ENCODE data around the gene SHISA8. TPM values are rescaled to one million over a fixed set of nuclear protein-coding genes. Genes with fewer than 3 reads are reported as not detected.
"Not testable (repeated sequence)": the region's sequence is repeated elsewhere in the genome, so short reads cannot be mapped to it uniquely, and the experiment has no call there.

Gene SHISA8
- total RNA-seq, 2 experiments from 2014 or later, result 0.56 to 0.68 TPM

GRCh38 chr22:41875531-41876270 lies 39.2 kb downstream of the SHISA8 start:
- Mint-ChIP-seq H3K9me3 (no peaks in the 10 kb centered on the region), H3K4me3 (no peak overlapping the region), H3K27ac (no peak overlapping the region), H3K27me3 (no peaks in the 10 kb centered on the region), H3K36me3 (peaks cover 55% of the 10 kb centered on the region), H3K4me1 (peaks cover 46% of the 10 kb centered on the region)
- DNase-seq, result no peak

- no peak overlapping the region for H3K4me3 Mint-ChIP-seq
- peaks cover 59% of the 10 kb centered on the region for H3K36me3 Mint-ChIP-seq
- no peaks in the 10 kb centered on the region for H3K27me3 Mint-ChIP-seq
- H3K27ac Mint-ChIP-seq, result peak overlapping the region; percentile 88
- DNase-seq, result no peak
- H3K9me3 Mint-ChIP-seq, result no peaks in the 10 kb centered on the region
- peaks cover 46% of the 10 kb centered on the region for H3K4me1 Mint-ChIP-seq
These were observed 40.8 kb downstream of the SHISA8 start for GRCh38 chr22:41874090-41874489.

GRCh38 chr22:41873391-41873790 lies 41.5 kb downstream of the SHISA8 start:
- peaks cover 61% of the 10 kb centered on the region for H3K36me3 Mint-ChIP-seq
- no peaks in the 10 kb centered on the region for H3K27me3 Mint-ChIP-seq
- no peaks in the 10 kb centered on the region for H3K9me3 Mint-ChIP-seq
- DNase-seq, result peak; percentile 34
- H3K27ac Mint-ChIP-seq, result peak overlapping the region; percentile 88
- H3K4me1 Mint-ChIP-seq, result peaks cover 46% of the 10 kb centered on the region
- peak overlapping the region; percentile 40 for H3K4me3 Mint-ChIP-seq

GRCh38 chr22:41870786-41871185 lies 44.1 kb downstream of the SHISA8 start:
- Mint-ChIP-seq H3K4me3 (no peak overlapping the region), H3K27me3 (no peaks in the 10 kb centered on the region), H3K36me3 (peaks cover 62% of the 10 kb centered on the region), H3K9me3 (no peaks in the 10 kb centered on the region), H3K27ac (no peak overlapping the region), H3K4me1 (peaks cover 29% of the 10 kb centered on the region)
- DNase-seq, result no peak

- not testable (repeated sequence) for DNase-seq, H3K9me3 Mint-ChIP-seq, H3K27ac Mint-ChIP-seq, H3K4me3 Mint-ChIP-seq, H3K27me3 Mint-ChIP-seq
- H3K36me3 Mint-ChIP-seq, result peaks cover 59% of the 10 kb centered on the region
- H3K4me1 Mint-ChIP-seq, result peaks cover 33% of the 10 kb centered on the region
These were observed 44.8 kb downstream of the SHISA8 start for GRCh38 chr22:41870081-41870480.

GRCh38 chr22:41868556-41868955 lies 46.3 kb downstream of the SHISA8 start:
- Mint-ChIP-seq H3K27me3 (no peaks in the 10 kb centered on the region), H3K36me3 (peaks cover 53% of the 10 kb centered on the region), H3K4me1 (peaks cover 33% of the 10 kb centered on the region), H3K27ac (no peak overlapping the region), H3K9me3 (no peaks in the 10 kb centered on the region), H3K4me3 (no peak overlapping the region)
- no peak for DNase-seq

GRCh38 chr22:41863472-41863871 lies 51.4 kb downstream of the SHISA8 start:
- Mint-ChIP-seq H3K4me3 (peak overlapping the region; percentile 37), H3K27me3 (no peaks in the 10 kb centered on the region), H3K36me3 (peaks cover 32% of the 10 kb centered on the region), H3K27ac (peak overlapping the region; percentile 99), H3K9me3 (no peaks in the 10 kb centered on the region), H3K4me1 (peaks cover 56% of the 10 kb centered on the region)
- DNase-seq, result no peak

GRCh38 chr22:41862530-41863266 lies 52.2 kb downstream of the SHISA8 start:
- peaks cover 34% of the 10 kb centered on the region for H3K36me3 Mint-ChIP-seq
- H3K27ac Mint-ChIP-seq, result peak overlapping the region; percentile 99
- peak overlapping the region; percentile 73 for H3K4me3 Mint-ChIP-seq
- DNase-seq, result peak; percentile 73
- H3K4me1 Mint-ChIP-seq, result peaks cover 63% of the 10 kb centered on the region
- H3K9me3 Mint-ChIP-seq, result peaks cover 2% of the 10 kb centered on the region
- H3K27me3 Mint-ChIP-seq, result no peaks in the 10 kb centered on the region

GRCh38 chr22:41862160-41862529 lies 52.7 kb downstream of the SHISA8 start:
- H3K27ac Mint-ChIP-seq, result peak overlapping the region; percentile 99
- H3K4me3 Mint-ChIP-seq, result peak overlapping the region; percentile 73
- H3K9me3 Mint-ChIP-seq, result peaks cover 2% of the 10 kb centered on the region
- peak; percentile 51 for DNase-seq
- H3K27me3 Mint-ChIP-seq, result no peaks in the 10 kb centered on the region
- peaks cover 67% of the 10 kb centered on the region for H3K4me1 Mint-ChIP-seq
- H3K36me3 Mint-ChIP-seq, result peaks cover 34% of the 10 kb centered on the region

Other genes starting within 250 kb of the SHISA8 start
- 100 to 1,000 TPM; 339 to 357 TPM for gene SNU13, start 226.2 kb downstream of the SHISA8 start, total RNA-seq
- 10 to 100 TPM; 23.4 to 28.8 TPM for gene MEI1, start 215.6 kb downstream of the SHISA8 start, total RNA-seq
- gene CCDC134, start 114.4 kb downstream of the SHISA8 start, total RNA-seq, result 10 to 100 TPM; 14.4 to 15.8 TPM
- gene SREBF2, start 82.0 kb downstream of the SHISA8 start, total RNA-seq, result 10 to 100 TPM; 68.1 to 74.8 TPM
- gene TNFRSF13C, start 11.7 kb upstream of the SHISA8 start, total RNA-seq, result 1 to 10 TPM; 2.2 to 2.3 TPM
- 10 to 100 TPM; 70.5 to 76.5 TPM for gene CENPM, start 32.1 kb upstream of the SHISA8 start, total RNA-seq
- under 1 TPM; 0.27 to 0.38 TPM for gene SEPTIN3, start 54.4 kb upstream of the SHISA8 start, total RNA-seq
- under 1 TPM; 0.37 to 0.68 TPM for gene WBP2NL, start 83.7 kb upstream of the SHISA8 start, total RNA-seq
- gene NAGA, start 155.7 kb upstream of the SHISA8 start, total RNA-seq, result 10 to 100 TPM; 13.2 to 16.0 TPM
- gene PHETA2, start 159.2 kb upstream of the SHISA8 start, total RNA-seq, result 1 to 10 TPM; 1.5 to 2.1 TPM
- 10 to 100 TPM; 58.0 to 63.4 TPM for gene SMDT1, start 164.6 kb upstream of the SHISA8 start, total RNA-seq
- 100 to 1,000 TPM; 107 to 117 TPM for gene NDUFA6, start 175.7 kb upstream of the SHISA8 start, total RNA-seq
- 1 to 10 TPM; 1.6 to 2.4 TPM for gene CYP2D6, start 215.7 kb upstream of the SHISA8 start, total RNA-seq

All from activated naive CD8-positive, alpha-beta T cell treated with anti-CD3 and anti-CD28 coated beads for 36 hours (primary cell).